AG04450 (cell line): ENCODE data around the gene MTUS2. TPM values are rescaled to one million over a fixed set of nuclear protein-coding genes. Genes with fewer than 3 reads are reported as not detected.

Experiments used
- CTCF ChIA-PET: fragments of 300-600, 350-600 bp; formaldehyde crosslinking; extraction: SDS; loops from one replicate; lab custom pipeline; 2022; ENCODE audit warnings: antibody characterized with exemption, inconsistent platforms; lab: Charles Lee
- POLR2A ChIA-PET: fragments of 350-600 bp; formaldehyde crosslinking; extraction: SDS; loops from one replicate; lab custom pipeline; 2021; ENCODE audit warnings: antibody characterized with exemption, inconsistent platforms; lab: Yijun Ruan, JAX
- DNase-seq: peaks from one replicate; pipeline ENCODE4 v3.0.0-alpha.2; 2011; ENCODE audit warnings: low read depth, low spot score
- H3K27ac ChIP-seq: one replicate; pipeline ENCODE4 v1.5.1; 2012; ENCODE audit warnings: low read depth, low read length, control low read depth
- H3K27me3 ChIP-seq: one replicate; pipeline ENCODE4 v1.6.0; 2012; ENCODE audit warnings: low read length; ENCODE audit not compliant: control insufficient read depth, insufficient read depth
- H3K4me3 ChIP-seq: 2 replicates; pipeline ENCODE4 v1.5.1; 2011; ENCODE audit warnings: mild to moderate bottlenecking, low read depth, low read length, control low read depth
- H3K9me3 ChIP-seq: 2 replicates; pipeline ENCODE4 v1.5.1; 2012; ENCODE audit warnings: low read length; ENCODE audit not compliant: control insufficient read depth, insufficient read depth
- polyA plus RNA-seq: library from polyadenylated mRNA; depleted of rRNA; stranded (reverse); fragments of >200 nt; gene quantifications from 2 replicates; pipeline ENCODE4 v1.2.3, GENCODE V29; 2011
- TF ChIP-seq, protein P1 (sequence below): IDR thresholded peaks from 2 replicates; pipeline ENCODE4 v1.5.1; 2011; ENCODE audit warnings: low read depth, low read length, control low read depth, inconsistent platforms

The MTUS2 gene
- polyA plus RNA-seq, 1 experiment: 0.02 TPM

DNA sequence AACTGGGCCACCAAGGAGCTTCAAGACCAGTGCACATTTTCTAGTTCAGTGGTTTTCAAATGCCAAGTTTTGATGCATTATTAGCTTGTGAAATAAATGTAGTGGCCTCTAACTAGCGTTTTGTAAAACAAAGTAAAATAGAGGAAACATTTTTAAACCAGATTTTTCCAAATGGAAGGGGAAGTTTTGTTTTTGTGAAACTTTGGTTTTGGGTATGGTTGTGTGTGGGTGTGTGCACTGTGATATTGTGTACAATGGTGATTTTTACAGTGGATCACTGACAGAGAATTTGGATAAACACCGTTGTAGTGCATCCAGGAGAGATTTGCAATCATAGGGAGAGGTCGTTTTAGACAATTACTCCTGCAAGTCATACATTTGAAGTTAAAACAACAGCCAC is 666.4 kb downstream of the MTUS2 start:
- Histone ChIP-seq H3K27ac (no peak overlapping the region), H3K27me3 (peaks cover 33% of the 10 kb centered on the region), H3K4me3 (no peak overlapping the region), H3K9me3 (no peaks in the 10 kb centered on the region)
- ChIA-PET CTCF (no interaction called here), POLR2A (interaction anchor here (1.1 kb wide), 1 partner anchor 11 kb away, joined by 3 read pairs; no protein-coding TSS in a partner anchor)
- DNase-seq: no peak
- TF ChIP-seq, protein P1, sequence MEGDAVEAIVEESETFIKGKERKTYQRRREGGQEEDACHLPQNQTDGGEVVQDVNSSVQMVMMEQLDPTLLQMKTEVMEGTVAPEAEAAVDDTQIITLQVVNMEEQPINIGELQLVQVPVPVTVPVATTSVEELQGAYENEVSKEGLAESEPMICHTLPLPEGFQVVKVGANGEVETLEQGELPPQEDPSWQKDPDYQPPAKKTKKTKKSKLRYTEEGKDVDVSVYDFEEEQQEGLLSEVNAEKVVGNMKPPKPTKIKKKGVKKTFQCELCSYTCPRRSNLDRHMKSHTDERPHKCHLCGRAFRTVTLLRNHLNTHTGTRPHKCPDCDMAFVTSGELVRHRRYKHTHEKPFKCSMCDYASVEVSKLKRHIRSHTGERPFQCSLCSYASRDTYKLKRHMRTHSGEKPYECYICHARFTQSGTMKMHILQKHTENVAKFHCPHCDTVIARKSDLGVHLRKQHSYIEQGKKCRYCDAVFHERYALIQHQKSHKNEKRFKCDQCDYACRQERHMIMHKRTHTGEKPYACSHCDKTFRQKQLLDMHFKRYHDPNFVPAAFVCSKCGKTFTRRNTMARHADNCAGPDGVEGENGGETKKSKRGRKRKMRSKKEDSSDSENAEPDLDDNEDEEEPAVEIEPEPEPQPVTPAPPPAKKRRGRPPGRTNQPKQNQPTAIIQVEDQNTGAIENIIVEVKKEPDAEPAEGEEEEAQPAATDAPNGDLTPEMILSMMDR: no peak

DNA sequence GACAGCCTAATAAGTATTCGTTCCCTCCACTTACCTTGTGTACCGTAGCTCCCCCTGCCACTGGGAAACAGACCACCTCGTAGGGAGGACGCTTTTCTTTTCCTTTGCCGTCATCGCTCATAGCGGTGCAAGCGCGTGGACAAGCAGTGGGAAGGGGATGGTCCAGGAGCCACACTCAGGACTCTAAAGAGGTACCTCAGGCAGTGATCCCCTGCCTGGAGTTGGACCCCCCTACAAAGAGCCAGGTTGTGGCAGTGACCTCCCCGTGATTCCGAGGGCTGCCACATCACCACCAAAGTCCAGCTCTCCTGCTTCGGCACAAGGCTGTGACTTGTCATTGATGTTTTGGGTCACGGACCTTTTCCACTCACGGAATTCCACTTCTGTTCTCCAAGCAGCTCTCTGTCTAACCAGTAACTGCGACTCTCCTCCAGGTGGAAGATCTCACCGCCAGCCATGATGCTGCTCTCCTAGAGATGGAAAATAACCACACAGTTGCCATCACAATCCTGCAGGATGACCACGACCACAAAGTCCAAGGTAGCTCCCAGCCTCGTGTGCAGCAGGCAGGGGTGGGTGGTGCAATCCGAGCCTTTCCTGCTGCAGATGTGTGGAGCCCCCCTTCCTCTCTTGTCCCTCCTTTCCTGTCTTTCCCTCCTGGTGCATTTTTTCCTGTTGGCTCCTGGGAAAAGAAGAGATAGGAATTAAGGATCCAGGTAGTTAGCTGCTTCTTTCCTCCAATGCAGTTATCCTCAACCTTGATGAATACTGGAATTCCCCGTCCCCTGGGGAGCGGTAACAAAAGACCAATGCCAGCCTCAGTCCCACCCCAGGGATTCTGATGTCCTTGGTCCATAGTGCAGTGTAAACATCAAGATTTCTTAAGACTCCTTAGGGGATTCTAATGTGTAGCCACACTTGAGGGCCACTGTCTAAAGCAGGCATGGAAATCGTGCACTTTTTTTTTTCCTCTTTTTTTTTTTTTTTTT is 667.6 kb downstream of the MTUS2 start:
- CTCF ChIA-PET: no interaction called here
- TF ChIP-seq, protein P1: no peak
- POLR2A ChIA-PET: no interaction called here
- Histone ChIP-seq H3K9me3 (no peaks in the 10 kb centered on the region), H3K4me3 (no peak overlapping the region), H3K27me3 (peaks cover 31% of the 10 kb centered on the region), H3K27ac (no peak overlapping the region)
- no peak for DNase-seq

DNA sequence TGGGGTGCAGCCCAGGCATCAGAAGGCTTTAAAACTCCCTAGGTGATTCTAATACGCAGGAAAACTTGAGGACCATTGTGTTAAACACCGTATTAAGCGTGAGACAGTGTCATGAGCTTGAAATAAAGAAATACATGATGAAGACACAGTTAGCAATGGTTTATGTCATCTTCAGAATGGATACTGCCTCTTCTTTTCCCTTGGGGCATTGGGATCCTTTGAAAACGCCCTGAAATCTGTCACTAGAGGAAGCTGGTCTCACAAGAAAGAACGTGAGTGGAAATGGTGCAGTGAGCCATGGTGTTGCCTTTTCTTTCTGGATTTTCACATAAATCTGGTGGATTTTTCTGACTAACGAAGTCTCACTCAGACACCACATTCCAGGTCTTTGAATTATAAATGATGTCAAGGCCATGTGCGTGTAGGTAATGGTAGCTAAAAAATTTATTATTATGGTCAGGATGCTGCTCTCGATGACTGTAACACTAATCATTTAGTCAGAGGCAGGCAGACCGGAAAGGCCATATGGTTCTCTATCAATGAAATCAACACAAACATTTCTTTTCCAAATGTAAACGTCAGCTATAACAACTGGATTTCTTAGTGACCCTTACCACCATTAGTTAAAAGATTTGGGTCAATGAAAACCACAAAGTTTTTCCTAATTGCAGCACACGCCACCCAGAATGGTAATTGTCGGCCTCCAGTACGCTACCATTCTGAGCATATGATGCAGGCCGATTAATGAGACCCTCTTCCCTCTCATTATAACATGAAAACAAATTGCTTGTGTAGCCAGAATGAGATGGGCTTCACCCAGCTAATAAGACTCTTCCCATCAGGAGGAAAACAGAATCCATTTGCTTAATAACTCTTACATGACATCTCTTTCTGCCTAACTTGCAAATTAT is 669.8 kb downstream of the MTUS2 start:
- H3K27ac ChIP-seq: no peak overlapping the region
- peaks cover 35% of the 10 kb centered on the region for H3K27me3 ChIP-seq
- TF ChIP-seq, protein P1: no peak
- H3K9me3 ChIP-seq: no peaks in the 10 kb centered on the region
- DNase-seq: no peak
- H3K4me3 ChIP-seq: no peak overlapping the region
- CTCF ChIA-PET: interaction anchor here (1.2 to 1.6 kb wide), 2 partner anchors 16 to 18 kb away, joined by 3 to 6 read pairs; no protein-coding TSS in a partner anchor
- POLR2A ChIA-PET: no interaction called here

DNA sequence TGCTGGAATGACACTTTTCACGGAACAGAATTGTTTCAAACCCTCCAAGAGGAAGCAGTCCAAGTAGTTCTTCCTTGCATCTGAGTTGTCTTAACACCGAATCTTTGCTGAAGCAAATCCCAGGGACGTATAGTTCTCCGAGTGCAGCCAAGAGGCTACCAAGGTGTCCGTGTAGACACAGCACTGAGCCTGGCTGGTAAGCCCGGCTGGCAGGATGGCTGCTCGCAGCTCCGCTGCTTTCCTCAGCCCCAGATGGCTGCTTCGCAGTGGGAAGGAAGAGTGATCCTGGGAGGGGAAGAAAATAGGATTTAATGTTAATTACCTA is 670.4 kb downstream of the MTUS2 start:
- ChIA-PET CTCF (interaction anchor here (1.2 to 1.6 kb wide), 2 partner anchors 17 kb away, joined by 3 to 6 read pairs; no protein-coding TSS in a partner anchor), POLR2A (no interaction called here)
- Histone ChIP-seq H3K4me3 (no peak overlapping the region), H3K27ac (no peak overlapping the region), H3K27me3 (peaks cover 32% of the 10 kb centered on the region), H3K9me3 (no peaks in the 10 kb centered on the region)
- TF ChIP-seq, protein P1: no peak
- DNase-seq: no peak
